Measurements from ENCODE around the gene MRPS26.

Gene MRPS26

GRCh38 chr20:3077618-3078134 is 31.8 kb downstream of the MRPS26 start:
- ATAC-seq: no peak

GRCh38 chr20:3080939-3081388 is 35.1 kb downstream of the MRPS26 start:
- peak; percentile 82 for ATAC-seq
- TF ChIP-seq ZC3H10 (CRISPR knock-in tag; IDR thresholded peaks at IDR 0.05) (no peak), TSHZ2 (CRISPR knock-in tag; IDR thresholded peaks at IDR 0.05) (no peak), CSDC2 (CRISPR knock-in tag; IDR thresholded peaks at IDR 0.05) (no peak), ZNF8 (CRISPR knock-in tag; IDR thresholded peaks at IDR 0.05) (no peak), ISL1 (CRISPR knock-in tag; IDR thresholded peaks at IDR 0.05) (no peak), RARB (CRISPR knock-in tag; IDR thresholded peaks at IDR 0.05) (no peak), ESRRG (CRISPR knock-in tag; IDR thresholded peaks at IDR 0.05) (no peak), POU6F1 (CRISPR knock-in tag; IDR thresholded peaks at IDR 0.05; ENCODE audit: borderline replicate concordance, low read depth) (no peak), ZNF70 (CRISPR knock-in tag; IDR thresholded peaks at IDR 0.05) (no peak), ZFP3 (CRISPR knock-in tag; IDR thresholded peaks at IDR 0.05) (no peak), TOX (CRISPR knock-in tag; IDR thresholded peaks at IDR 0.05; ENCODE audit: borderline replicate concordance) (no peak), ZFP30 (CRISPR knock-in tag; IDR thresholded peaks at IDR 0.05) (no peak), PPARA (CRISPR knock-in tag; IDR thresholded peaks at IDR 0.05; ENCODE audit: borderline replicate concordance) (no peak), TCF4 (CRISPR knock-in tag; IDR thresholded peaks at IDR 0.05; ENCODE audit: borderline replicate concordance) (no peak), SNAI2 (CRISPR knock-in tag; IDR thresholded peaks at IDR 0.05) (no peak), BACH2 (CRISPR knock-in tag; IDR thresholded peaks at IDR 0.05; ENCODE audit: borderline replicate concordance) (no peak), ZNF565 (CRISPR knock-in tag; conservative IDR thresholded peaks at IDR 0.05; ENCODE audit: low read depth) (no peak), GLIS3 (CRISPR knock-in tag; IDR thresholded peaks at IDR 0.05) (no peak)
- TF ChIP-seq, protein P1, sequence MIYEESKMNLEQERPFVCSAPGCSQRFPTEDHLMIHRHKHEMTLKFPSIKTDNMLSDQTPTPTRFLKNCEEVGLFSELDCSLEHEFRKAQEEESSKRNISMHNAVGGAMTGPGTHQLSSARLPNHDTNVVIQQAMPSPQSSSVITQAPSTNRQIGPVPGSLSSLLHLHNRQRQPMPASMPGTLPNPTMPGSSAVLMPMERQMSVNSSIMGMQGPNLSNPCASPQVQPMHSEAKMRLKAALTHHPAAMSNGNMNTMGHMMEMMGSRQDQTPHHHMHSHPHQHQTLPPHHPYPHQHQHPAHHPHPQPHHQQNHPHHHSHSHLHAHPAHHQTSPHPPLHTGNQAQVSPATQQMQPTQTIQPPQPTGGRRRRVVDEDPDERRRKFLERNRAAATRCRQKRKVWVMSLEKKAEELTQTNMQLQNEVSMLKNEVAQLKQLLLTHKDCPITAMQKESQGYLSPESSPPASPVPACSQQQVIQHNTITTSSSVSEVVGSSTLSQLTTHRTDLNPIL (CRISPR knock-in tag; IDR thresholded peaks at IDR 0.05; ENCODE audit: low read depth): no peak

More at GRCh38 chr20:3077618-3078134, 31.8 kb downstream of the MRPS26 start:
- TF ChIP-seq, protein P2, sequence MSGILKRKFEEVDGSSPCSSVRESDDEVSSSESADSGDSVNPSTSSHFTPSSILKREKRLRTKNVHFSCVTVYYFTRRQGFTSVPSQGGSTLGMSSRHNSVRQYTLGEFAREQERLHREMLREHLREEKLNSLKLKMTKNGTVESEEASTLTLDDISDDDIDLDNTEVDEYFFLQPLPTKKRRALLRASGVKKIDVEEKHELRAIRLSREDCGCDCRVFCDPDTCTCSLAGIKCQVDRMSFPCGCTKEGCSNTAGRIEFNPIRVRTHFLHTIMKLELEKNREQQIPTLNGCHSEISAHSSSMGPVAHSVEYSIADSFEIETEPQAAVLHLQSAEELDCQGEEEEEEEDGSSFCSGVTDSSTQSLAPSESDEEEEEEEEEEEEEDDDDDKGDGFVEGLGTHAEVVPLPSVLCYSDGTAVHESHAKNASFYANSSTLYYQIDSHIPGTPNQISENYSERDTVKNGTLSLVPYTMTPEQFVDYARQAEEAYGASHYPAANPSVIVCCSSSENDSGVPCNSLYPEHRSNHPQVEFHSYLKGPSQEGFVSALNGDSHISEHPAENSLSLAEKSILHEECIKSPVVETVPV (CRISPR knock-in tag; IDR thresholded peaks at IDR 0.05): no peak
- TF ChIP-seq OSR1 (CRISPR knock-in tag; IDR thresholded peaks at IDR 0.05) (no peak), ZNF8 (CRISPR knock-in tag; IDR thresholded peaks at IDR 0.05) (no peak), TCF4 (CRISPR knock-in tag; IDR thresholded peaks at IDR 0.05; ENCODE audit: borderline replicate concordance) (no peak), ZNF70 (CRISPR knock-in tag; IDR thresholded peaks at IDR 0.05) (no peak), GLIS3 (CRISPR knock-in tag; IDR thresholded peaks at IDR 0.05) (no peak), ZFP30 (CRISPR knock-in tag; IDR thresholded peaks at IDR 0.05) (no peak), CSDC2 (CRISPR knock-in tag; IDR thresholded peaks at IDR 0.05) (no peak), RARB (CRISPR knock-in tag; IDR thresholded peaks at IDR 0.05) (no peak), ZNF565 (CRISPR knock-in tag; conservative IDR thresholded peaks at IDR 0.05; ENCODE audit: low read depth) (no peak), ZC3H10 (CRISPR knock-in tag; IDR thresholded peaks at IDR 0.05) (no peak), ARNTL (CRISPR knock-in tag; IDR thresholded peaks at IDR 0.05; ENCODE audit: borderline replicate concordance, low read depth) (no peak), ESRRG (CRISPR knock-in tag; IDR thresholded peaks at IDR 0.05) (no peak), POU6F1 (CRISPR knock-in tag; IDR thresholded peaks at IDR 0.05; ENCODE audit: borderline replicate concordance, low read depth) (no peak), ISL1 (CRISPR knock-in tag; IDR thresholded peaks at IDR 0.05) (no peak), SNAI2 (CRISPR knock-in tag; IDR thresholded peaks at IDR 0.05) (no peak), ZFP3 (CRISPR knock-in tag; IDR thresholded peaks at IDR 0.05) (no peak)
- TF ChIP-seq, protein P1 (CRISPR knock-in tag; IDR thresholded peaks at IDR 0.05; ENCODE audit: low read depth): no peak
- TF ChIP-seq, protein P3, sequence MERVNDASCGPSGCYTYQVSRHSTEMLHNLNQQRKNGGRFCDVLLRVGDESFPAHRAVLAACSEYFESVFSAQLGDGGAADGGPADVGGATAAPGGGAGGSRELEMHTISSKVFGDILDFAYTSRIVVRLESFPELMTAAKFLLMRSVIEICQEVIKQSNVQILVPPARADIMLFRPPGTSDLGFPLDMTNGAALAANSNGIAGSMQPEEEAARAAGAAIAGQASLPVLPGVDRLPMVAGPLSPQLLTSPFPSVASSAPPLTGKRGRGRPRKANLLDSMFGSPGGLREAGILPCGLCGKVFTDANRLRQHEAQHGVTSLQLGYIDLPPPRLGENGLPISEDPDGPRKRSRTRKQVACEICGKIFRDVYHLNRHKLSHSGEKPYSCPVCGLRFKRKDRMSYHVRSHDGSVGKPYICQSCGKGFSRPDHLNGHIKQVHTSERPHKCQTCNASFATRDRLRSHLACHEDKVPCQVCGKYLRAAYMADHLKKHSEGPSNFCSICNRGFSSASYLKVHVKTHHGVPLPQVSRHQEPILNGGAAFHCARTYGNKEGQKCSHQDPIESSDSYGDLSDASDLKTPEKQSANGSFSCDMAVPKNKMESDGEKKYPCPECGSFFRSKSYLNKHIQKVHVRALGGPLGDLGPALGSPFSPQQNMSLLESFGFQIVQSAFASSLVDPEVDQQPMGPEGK (CRISPR knock-in tag; IDR thresholded peaks at IDR 0.05; ENCODE audit: borderline replicate concordance): no peak
